HG03097 (cell line): ENCODE results near the gene CCR7.
"Not testable (repeated sequence)": the region's sequence is repeated elsewhere in the genome, so short reads cannot be mapped to it uniquely, and the experiment has no call there.

ENCODE experiments used
- ATAC-seq: cut with Tn5 transposase; IDR thresholded peaks from one replicate; pipeline ENCODE4 v1.9.1; 2021; ENCODE audit not compliant: unreplicated experiment, low FRiP score

Gene CCR7

DNA sequence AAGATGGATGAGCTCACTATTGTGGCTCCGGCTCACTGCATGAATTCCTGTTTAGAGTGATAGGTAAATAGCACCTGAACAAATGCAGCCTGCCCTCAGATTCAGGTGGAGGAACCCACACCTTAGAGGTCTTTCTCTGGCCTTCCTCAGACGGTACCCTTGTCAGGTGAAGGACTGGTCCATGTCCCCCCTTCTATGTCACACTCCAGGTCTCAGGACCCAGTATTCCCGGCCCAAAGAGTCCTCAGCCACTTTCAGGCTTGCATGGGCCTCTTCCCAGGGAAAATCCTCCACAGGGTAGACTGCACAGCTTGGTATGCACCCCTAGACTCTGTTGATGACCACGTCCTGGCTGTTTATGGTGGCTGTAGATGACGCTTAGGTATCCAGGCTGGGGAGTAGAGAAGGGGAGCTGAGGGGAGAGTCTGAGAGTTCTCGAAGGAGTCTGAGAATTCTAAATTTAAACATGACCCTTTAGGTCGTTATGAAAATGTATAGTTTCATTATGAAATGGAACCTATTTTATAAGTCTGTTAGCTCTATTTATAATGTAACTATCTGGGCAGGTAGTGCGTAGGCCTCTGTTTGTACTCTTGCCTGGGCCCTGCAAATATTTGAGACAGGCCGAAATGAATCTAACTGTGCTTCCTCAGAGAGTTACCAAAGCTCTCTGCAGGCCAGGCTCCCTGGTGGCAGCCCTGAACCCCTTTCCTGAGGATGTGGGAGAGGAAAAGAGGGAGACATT lies 32.5 kb upstream of the CCR7 start:
- no peak for ATAC-seq

DNA sequence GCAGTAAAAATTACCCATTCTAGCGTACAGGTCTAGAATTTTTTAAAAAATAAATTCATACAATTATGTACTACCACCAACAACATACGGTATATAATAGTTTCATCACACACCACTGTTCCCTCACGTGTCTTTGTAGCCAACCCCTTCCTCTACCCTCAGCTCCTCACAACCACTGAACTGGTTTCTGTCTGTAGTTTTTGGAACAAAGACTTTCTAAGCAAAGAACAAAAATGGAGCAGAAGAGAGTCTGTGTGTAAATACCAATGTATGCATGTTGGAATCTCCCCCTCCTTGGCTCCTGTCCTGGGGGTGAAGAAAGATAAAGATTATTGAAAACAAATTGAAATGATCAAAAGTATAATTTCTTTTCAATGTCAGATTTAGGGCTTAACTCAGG lies 31.9 kb upstream of the CCR7 start:
- ATAC-seq = no peak

GRCh38 chr17:40596261-40596919 lies 31.1 kb upstream of the CCR7 start:
- no peak for ATAC-seq

GRCh38 chr17:40590742-40591141 lies 25.5 kb upstream of the CCR7 start:
- ATAC-seq = no peak

DNA sequence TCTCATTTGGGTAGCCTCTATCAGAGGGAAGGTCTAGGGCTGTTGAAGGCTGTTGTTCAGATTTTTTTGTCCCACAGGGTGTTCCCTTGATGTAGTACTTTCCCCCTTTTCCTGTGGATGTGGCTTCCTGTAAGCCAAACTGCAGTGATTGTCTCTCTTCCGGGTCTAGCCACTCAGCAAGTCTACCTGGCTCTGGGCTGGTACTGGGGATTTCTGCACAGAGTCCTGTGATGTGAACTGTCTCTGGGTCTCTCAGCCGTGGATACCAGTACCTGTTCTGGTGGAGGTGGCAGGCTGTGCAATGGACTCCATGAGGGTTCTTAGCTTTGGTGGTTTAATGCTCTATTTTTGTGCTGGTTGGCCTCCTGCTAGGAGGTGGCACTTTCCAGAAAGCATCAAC lies 23.3 kb upstream of the CCR7 start:
- no peak for ATAC-seq

DNA sequence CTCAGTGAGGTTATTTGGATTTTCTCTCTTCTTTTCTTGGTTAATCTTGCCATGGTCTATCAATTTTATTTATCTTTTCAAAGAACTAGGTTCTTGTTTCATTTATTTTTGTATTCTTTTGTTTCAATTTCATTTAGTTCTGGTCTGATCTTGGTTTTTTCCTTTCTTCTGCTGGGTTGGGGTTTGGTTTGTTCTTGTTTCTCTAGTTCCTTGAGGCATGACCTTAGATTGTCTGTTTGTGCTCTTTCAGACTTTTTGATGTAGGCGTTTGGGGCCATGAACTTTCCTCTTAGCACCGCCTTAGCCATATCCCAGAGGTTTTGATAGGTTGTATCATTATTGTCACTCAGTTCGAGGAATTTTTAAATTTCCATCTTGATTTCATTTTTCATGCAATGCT lies 21.0 kb upstream of the CCR7 start:
- ATAC-seq = not testable (repeated sequence)

GRCh38 chr17:40584950-40585349 lies 19.7 kb upstream of the CCR7 start:
- not testable (repeated sequence) for ATAC-seq

- peak; percentile 91 for ATAC-seq
Observed at GRCh38 chr17:40582328-40582901, 17.1 kb upstream of the CCR7 start.

- no peak for ATAC-seq
Observed at GRCh38 chr17:40580140-40580539, 14.9 kb upstream of the CCR7 start.

GRCh38 chr17:40579471-40579870 lies 14.2 kb upstream of the CCR7 start:
- no peak for ATAC-seq

DNA sequence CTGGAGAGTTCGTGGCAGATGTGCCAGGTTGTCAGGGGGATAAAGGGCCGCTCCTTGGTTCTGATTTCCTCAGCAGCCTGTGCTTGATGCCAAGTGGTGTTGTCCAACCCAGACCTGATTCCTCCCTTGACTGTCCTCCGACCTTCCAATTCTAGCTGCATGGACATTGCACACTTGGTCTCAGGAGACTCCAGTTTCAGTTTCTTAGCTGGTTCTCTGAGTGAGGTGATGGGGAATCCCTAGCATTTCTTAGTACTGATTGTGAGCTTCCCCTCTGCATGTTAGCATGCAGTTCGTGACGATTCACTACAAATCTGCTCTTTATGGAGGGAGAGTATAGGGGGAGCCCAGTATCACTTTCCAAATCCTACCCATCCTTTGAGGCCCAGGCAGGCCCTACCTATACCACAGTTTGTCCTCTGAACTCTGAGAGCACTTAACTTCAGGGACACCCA lies 12.4 kb upstream of the CCR7 start:
- ATAC-seq = no peak

DNA sequence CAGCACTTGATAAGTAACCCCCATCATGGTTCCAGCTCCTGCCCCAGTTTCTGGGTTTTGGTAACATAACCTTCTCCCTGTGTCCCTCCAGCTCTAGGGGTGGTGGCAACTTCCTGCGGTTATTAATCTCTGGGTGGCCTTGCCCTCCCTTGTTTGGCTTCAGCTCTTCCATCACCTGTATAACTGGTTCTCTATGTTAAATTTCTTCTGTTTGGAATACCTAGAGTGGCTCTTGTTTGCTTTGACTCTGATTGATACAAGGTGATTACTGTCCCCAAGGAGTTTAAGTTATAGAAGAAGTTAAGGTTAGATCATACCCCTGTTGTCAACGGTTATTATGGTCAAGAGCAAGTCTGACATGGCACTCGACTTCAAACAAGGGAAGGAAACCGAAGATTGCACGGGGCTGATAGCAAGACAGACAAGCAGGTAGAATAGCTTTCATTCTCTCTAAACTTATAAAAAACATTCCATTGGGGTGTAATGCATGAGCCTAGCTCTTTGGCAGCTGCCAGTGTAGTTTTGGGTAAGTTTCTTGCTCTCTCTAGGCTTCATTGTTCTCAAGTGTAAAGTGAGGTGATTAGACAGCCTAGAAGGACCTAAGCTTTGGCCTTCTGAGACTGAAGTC lies 11.0 kb upstream of the CCR7 start:
- ATAC-seq = no peak

DNA sequence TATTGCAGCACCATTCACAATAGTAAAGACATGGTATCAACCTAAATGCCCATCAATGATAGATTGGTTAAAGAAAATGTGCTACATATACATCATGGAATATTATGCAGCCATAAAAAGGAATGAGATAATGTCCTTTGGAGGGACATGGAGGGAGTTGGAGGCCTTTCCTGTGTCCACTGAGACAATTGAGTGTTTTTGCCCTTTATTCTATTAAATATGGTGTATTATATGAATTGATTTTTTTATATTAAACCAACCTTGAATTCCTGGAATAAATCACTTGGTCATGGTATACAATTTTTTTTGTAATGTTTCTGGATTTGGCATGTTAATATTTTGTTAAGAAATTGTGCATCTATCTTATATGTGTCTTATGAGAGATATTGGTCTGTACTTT lies 9.0 kb upstream of the CCR7 start:
- no peak for ATAC-seq

DNA sequence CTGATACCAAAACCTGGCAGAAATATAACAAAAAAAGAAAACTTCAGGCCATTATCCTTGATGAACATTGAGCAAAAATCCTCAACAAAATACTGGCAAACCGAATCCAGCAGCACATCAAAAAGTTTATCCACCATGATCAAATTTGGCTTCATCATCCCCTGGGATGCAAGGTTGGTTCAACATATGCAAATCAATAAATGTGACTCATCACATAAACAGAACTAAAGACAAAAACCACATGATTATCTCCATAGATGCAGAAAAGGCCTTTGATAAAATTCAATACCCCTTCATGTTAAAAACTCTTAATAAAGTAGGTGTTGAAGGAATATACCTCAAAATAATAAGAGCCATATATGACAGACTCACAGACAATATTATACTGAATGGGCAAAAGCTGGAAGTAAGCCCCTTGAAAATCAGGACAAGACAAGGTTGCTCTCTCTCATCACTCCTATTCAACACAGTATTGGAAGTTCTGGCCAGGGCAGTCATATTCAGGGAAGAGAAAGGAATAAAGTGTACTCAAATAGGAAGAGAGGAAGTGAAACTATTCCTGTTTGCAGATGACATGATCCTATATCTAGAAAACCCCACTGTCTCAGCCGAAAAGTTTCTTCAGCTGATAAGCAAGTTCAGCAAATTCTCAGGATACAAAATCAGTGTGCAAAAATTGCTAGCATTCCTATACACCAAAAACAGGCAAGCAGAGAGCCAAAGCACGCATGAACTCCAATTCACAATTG lies 7.1 kb upstream of the CCR7 start:
- not testable (repeated sequence) for ATAC-seq

- ATAC-seq = no peak
Observed at GRCh38 chr17:40568074-40568836, 3.0 kb upstream of the CCR7 start.

- no peak for ATAC-seq
Observed at GRCh38 chr17:40567377-40567776, 2.1 kb upstream of the CCR7 start.

- ATAC-seq = no peak
Observed at GRCh38 chr17:40565769-40566409, 617 bp upstream of the CCR7 start.

- ATAC-seq = no peak
Observed at GRCh38 chr17:40564195-40564882, 933 bp downstream of the CCR7 start.
